Fibroblast of lung (primary cell): ENCODE data around the gene LFNG.

ENCODE experiments used
- EZH2 ChIP-seq: IDR thresholded peaks from 2 replicates; pipeline ENCODE4 v1.5.1; 2012; ENCODE audit warnings: low read length, control low read depth, mild to moderate bottlenecking; ENCODE audit errors: missing control alignments
- TF ChIP-seq, protein P1 (sequence below), 2 donors: IDR thresholded peaks in 1 of 2; conservative IDR thresholded peaks in 1 of 2; 1 replicate in 1 of 2; 2 replicates in 1 of 2; pipeline ENCODE4 v1.5.1; 2011 to 2012; ENCODE audit warnings: low read length in 2 of 2, control low read depth in 1 of 2, inconsistent platforms in 1 of 2, low read depth in 1 of 2, mild to moderate bottlenecking in 1 of 2

DNA sequence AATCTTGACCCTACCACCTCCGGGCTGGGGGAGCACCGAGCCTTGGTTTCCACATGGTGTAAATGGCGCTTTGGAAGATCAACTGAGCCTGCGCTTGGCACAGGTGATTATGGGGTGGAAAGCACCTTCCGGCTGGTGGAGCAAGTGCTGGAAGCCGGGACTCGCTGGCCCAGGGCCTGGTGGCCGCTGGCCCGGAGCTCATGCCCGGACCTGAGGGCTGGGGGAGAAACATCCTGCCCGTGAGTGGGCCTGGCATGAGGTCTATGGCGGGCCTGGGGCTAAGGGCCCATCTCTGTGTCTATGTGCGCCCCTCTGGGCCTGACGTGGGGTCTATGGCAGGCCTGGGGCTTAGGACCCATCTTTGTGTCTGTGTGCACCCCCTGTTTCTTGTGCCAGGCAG is 14.2 kb upstream of the LFNG start:
- TF ChIP-seq, protein P1, sequence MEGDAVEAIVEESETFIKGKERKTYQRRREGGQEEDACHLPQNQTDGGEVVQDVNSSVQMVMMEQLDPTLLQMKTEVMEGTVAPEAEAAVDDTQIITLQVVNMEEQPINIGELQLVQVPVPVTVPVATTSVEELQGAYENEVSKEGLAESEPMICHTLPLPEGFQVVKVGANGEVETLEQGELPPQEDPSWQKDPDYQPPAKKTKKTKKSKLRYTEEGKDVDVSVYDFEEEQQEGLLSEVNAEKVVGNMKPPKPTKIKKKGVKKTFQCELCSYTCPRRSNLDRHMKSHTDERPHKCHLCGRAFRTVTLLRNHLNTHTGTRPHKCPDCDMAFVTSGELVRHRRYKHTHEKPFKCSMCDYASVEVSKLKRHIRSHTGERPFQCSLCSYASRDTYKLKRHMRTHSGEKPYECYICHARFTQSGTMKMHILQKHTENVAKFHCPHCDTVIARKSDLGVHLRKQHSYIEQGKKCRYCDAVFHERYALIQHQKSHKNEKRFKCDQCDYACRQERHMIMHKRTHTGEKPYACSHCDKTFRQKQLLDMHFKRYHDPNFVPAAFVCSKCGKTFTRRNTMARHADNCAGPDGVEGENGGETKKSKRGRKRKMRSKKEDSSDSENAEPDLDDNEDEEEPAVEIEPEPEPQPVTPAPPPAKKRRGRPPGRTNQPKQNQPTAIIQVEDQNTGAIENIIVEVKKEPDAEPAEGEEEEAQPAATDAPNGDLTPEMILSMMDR (conservative IDR thresholded peaks at IDR 0.05 in 1 of 2, IDR thresholded peaks at IDR 0.05 in 1 of 2; ENCODE audit: low read depth in 1 of 2, low read length in 2 of 2): no peak
- no peak for TF ChIP-seq EZH2
